ENCODE results near the gene XIRP1. TPM values are rescaled to one million over a fixed set of nuclear protein-coding genes. Genes with fewer than 3 reads are reported as not detected.

XIRP1 gene
- total and polyA plus RNA-seq, 5 experiments from 2014 or later = not detected

DNA sequence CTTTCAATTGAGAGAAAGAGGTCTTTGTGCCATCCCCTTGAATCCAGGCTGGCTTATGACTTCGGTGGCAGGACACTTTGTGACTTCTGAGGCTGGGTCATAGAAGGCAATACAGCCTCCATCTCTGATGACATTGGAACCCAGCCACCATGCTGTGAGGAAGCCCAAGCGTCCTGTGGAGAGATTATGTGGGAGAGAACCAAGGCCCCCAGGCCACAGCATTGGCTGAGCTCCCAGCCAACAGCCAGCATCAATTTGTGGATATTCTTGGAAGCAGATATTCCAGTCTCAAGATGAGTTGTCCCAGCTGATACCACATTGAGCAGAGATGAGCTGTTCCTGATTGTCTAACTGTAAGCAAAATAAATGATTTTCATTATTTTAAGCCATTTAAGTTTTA lies 12.7 kb upstream of the XIRP1 start:
- peaks cover 0 to 2% (median 0%) of the 10 kb centered on the region in 9 donors for H3K9me3 Mint-ChIP-seq
- peaks cover 0 to 18% (median 9%) of the 10 kb centered on the region in 4 donors for H3K4me1 Mint-ChIP-seq
- POLR2A ChIA-PET = no interaction called here
- ATAC-seq (no peak), DNase-seq (no peak)
- H3K27ac Mint-ChIP-seq = no peak overlapping the region
- H3K4me3 Mint-ChIP-seq = no peak overlapping the region
- peaks cover 0 to 18% (median 5%) of the 10 kb centered on the region in 5 donors for H3K27me3 Mint-ChIP-seq
- H3K36me3 Mint-ChIP-seq = peaks cover 0 to 6% (median 0%) of the 10 kb centered on the region in 3 donors

DNA sequence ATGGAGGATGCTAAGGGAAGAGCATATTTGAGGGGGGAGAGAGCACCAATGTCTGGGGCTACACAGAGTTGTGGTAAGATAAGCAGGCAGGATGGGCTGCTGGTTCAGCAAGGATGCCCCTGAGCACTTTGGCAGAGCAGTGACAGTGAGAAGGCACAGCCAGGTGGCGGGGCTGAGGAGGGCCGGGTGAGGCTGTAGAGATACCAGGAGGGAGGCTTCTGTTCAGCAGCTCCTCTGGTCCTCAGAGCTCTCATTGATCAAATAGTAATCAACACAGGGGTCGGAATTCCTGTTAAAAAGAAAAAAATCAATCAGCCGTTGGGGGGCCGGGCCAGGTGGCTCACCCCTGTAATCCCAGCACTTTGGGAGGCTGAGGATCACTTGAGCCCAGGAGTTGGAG lies 11.5 kb upstream of the XIRP1 start:
- DNase-seq (no peak), ATAC-seq (no peak)
- peaks cover 0 to 9% (median 7%) of the 10 kb centered on the region in 4 donors for H3K4me1 Mint-ChIP-seq
- H3K36me3 Mint-ChIP-seq = peaks cover 0 to 6% (median 0%) of the 10 kb centered on the region in 3 donors
- peaks cover 0 to 20% (median 5%) of the 10 kb centered on the region in 5 donors for H3K27me3 Mint-ChIP-seq
- POLR2A ChIA-PET = no interaction called here
- H3K27ac Mint-ChIP-seq = no peak overlapping the region
- no peak overlapping the region for H3K4me3 Mint-ChIP-seq
- H3K9me3 Mint-ChIP-seq = peaks cover 0 to 2% (median 0%) of the 10 kb centered on the region in 9 donors

DNA sequence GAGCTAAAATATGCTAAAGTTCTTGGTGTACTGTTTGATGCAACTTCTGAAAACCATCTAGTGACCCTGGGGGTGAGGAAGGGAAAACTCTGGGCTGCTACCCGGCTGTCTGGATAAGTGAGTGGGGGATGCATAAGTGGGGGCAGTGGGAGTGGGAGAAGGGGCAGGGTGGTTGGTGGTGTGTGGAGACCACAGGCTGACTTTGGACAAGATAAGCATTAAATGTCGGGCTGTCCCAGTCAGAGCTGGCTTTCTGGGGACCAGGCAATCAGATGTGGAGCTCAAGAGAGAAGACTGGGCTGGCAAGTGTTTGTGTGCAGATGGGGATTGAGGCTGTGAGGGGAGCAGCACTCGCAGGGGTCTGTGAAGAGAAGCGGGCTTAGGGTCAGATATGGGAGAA lies 11.0 kb upstream of the XIRP1 start:
- Mint-ChIP-seq H3K4me1 (peaks cover 0 to 6% (median 4%) of the 10 kb centered on the region in 4 donors), H3K27me3 (peaks cover 0 to 22% (median 5%) of the 10 kb centered on the region in 5 donors), H3K27ac (no peak overlapping the region), H3K9me3 (peaks cover 0 to 2% (median 0%) of the 10 kb centered on the region in 9 donors), H3K4me3 (no peak overlapping the region), H3K36me3 (peaks cover 0 to 6% (median 0%) of the 10 kb centered on the region in 3 donors)
- POLR2A ChIA-PET = no interaction called here
- DNase-seq = no peak
- no peak for ATAC-seq

DNA sequence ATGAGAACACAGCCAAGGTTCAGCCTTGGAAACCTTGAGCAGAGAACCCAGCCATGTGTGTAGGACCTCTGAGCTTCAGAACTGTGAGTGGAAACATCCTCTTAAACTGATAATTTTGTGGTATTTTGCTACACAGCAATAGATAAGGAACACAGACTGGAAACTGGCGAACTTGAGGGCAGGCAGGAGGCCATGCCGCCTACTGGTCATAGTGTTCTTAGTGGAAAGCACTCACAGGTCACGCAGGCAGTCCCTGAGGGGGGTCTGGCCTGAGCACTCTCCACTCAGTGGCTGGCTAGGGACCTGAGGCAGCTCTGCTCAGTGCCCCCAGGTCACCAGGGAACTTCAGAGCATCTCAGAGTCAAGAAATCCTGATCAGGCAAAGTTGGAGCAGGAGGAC lies 9.7 kb upstream of the XIRP1 start:
- H3K4me1 Mint-ChIP-seq = peaks cover 0 to 2% (median 0%) of the 10 kb centered on the region in 4 donors
- ATAC-seq = no peak
- no peak for DNase-seq
- H3K4me3 Mint-ChIP-seq = no peak overlapping the region
- peaks cover 0 to 2% (median 0%) of the 10 kb centered on the region in 9 donors for H3K9me3 Mint-ChIP-seq
- POLR2A ChIA-PET = no interaction called here
- peaks cover 0 to 6% (median 0%) of the 10 kb centered on the region in 3 donors for H3K36me3 Mint-ChIP-seq
- peaks cover 0 to 22% (median 5%) of the 10 kb centered on the region in 5 donors for H3K27me3 Mint-ChIP-seq
- H3K27ac Mint-ChIP-seq = no peak overlapping the region

DNA sequence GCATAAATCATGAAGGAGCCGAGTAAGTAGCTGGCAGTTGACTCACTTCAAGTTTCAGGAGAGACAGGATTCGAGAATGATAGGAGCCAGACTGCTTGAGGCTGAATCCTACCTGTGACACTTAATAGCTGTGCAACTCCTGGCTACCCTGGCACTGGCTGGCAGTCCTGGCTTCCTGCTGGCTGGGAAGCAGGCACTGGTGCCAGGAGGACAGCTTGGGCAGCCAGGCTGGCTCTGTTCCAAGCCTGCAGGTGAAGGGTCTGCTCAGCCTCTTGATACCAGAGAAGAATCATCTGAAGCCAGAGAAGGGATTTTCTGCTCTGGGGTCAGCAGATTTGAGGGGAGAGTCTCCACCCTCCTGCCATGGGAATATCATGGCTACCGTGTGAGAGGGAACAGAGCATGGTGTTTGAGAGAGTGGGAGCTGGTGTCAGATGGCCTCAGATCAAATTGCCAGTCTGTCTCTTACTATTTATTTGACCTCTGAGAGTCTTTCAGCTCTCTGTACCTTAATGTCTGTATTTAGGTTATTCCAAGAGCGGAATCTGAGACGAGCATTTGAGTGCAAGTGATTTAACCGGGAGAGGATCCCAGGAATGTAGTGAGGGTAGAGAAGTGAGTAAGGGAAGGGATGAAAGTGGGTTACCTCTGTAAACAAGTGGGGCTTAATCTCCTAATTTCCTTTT lies 4.4 kb upstream of the XIRP1 start:
- peaks cover 0 to 3% (median 0%) of the 10 kb centered on the region in 4 donors for H3K4me1 Mint-ChIP-seq
- no peak overlapping the region for H3K4me3 Mint-ChIP-seq
- POLR2A ChIA-PET = no interaction called here
- no peak overlapping the region for H3K27ac Mint-ChIP-seq
- peaks cover 0 to 13% (median 3%) of the 10 kb centered on the region in 5 donors for H3K27me3 Mint-ChIP-seq
- H3K36me3 Mint-ChIP-seq = peaks cover 0 to 6% (median 0%) of the 10 kb centered on the region in 3 donors
- H3K9me3 Mint-ChIP-seq = no peaks in the 10 kb centered on the region
- DNase-seq = no peak
- ATAC-seq = no peak

DNA sequence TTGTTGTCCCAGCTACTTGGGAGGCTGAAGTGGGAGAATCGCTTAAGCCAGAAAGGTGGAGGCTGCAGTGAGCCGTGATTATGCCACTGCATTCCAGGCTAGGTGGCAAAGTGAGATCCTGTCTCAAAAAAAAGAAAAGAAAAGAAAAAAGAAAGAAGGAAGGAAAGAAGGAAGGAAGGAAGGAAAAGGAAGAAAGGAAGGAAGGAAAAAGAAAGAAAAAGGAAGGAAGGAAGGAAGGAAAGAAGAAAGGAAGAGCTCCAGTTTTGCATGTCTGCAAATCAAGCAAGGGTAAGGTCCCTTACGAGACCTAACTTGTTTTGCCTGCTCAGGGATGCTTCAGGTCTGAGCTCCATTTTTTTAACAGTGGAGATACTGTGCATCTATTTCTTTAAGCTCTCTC lies 3.6 kb upstream of the XIRP1 start:
- H3K4me1 Mint-ChIP-seq = peaks cover 0 to 3% (median 0%) of the 10 kb centered on the region in 4 donors
- no peak overlapping the region for H3K4me3 Mint-ChIP-seq
- POLR2A ChIA-PET = no interaction called here
- peaks cover 0 to 7% (median 0%) of the 10 kb centered on the region in 5 donors for H3K27me3 Mint-ChIP-seq
- peaks cover 0 to 2% (median 0%) of the 10 kb centered on the region in 3 donors for H3K36me3 Mint-ChIP-seq
- ATAC-seq = no peak
- H3K9me3 Mint-ChIP-seq = no peaks in the 10 kb centered on the region
- DNase-seq = no peak
- H3K27ac Mint-ChIP-seq = no peak overlapping the region

DNA sequence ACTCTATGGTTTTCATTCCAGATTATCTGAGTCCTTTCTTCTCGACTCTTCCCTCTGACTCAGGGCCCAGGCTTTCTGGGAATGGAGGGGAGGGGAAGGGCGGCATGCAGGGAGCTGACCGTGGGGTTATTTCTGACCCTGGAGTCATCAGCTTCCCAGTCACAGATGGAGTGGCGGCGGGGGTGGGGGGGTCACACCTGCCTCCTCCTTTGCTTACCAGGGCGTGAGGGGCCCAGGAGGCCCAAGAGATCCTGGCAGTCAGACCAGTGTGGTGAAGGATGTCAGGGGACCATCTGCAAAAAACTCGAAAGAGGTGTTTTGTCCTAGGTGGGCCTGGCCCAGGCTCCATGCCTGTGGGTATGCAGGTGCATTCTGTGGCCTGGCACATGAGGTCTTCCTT lies 996 bp upstream of the XIRP1 start:
- Mint-ChIP-seq H3K9me3 (no peaks in the 10 kb centered on the region), H3K36me3 (no peaks in the 10 kb centered on the region), H3K27ac (no peak overlapping the region), H3K27me3 (peaks cover 0 to 3% (median 0%) of the 10 kb centered on the region in 5 donors), H3K4me1 (peaks cover 3 to 10% (median 6%) of the 10 kb centered on the region in 4 donors), H3K4me3 (no peak overlapping the region)
- DNase-seq (no peak), ATAC-seq (no peak)
- POLR2A ChIA-PET = no interaction called here

DNA sequence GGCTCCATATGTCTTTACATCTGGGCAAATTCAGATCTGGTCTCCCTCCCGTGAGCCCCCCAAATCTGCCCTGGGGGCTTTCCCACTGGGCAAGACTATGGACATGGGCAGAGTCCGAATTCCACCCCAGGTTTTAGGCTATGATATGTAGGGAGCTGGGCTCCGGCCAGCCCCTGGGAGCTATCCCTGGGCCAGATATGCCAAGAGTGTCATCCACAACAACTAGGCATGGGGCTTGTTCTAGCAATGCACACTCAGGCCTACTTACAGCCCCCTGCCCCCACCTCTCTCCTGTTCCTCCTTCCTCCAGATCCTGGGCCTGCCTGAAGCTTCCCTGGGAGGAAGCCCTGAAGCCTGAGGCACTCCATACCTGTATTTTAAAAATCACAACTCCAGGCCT lies 622 bp downstream of the XIRP1 start:
- Mint-ChIP-seq H3K36me3 (no peaks in the 10 kb centered on the region), H3K4me1 (peaks cover 3 to 10% (median 6%) of the 10 kb centered on the region in 4 donors), H3K4me3 (no peak overlapping the region), H3K9me3 (no peaks in the 10 kb centered on the region), H3K27ac (peak overlapping the region in 1 of 10 donors; percentile 70), H3K27me3 (peaks cover 0 to 3% (median 0%) of the 10 kb centered on the region in 5 donors)
- no peak for ATAC-seq
- DNase-seq = no peak
- POLR2A ChIA-PET = no interaction called here

DNA sequence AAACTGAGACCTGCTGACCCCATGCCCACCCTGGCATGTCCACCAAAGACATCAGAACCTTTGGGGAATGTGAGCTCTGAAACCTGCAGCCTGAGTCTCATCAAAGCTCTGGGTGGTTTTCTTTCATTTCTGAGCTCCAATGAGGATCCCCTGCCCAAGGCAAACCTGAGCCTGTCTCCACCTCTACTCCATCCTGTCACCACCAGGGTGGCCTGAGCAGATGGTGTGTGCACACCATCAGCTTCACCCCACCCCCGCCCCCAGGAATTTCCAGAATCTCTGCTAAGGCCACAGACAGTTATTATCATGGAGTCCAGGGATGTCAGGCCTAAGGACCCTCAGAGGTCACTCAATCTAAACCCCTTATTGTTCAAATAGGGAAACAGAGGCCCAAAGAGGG lies 1.3 kb downstream of the XIRP1 start:
- no peak overlapping the region for H3K27ac Mint-ChIP-seq
- ATAC-seq = no peak
- POLR2A ChIA-PET = interaction anchor here (0.9 to 1.2 kb wide), 2 partner anchors 13 to 63 kb away, joined by 3 read pairs; no protein-coding TSS in a partner anchor

DNA sequence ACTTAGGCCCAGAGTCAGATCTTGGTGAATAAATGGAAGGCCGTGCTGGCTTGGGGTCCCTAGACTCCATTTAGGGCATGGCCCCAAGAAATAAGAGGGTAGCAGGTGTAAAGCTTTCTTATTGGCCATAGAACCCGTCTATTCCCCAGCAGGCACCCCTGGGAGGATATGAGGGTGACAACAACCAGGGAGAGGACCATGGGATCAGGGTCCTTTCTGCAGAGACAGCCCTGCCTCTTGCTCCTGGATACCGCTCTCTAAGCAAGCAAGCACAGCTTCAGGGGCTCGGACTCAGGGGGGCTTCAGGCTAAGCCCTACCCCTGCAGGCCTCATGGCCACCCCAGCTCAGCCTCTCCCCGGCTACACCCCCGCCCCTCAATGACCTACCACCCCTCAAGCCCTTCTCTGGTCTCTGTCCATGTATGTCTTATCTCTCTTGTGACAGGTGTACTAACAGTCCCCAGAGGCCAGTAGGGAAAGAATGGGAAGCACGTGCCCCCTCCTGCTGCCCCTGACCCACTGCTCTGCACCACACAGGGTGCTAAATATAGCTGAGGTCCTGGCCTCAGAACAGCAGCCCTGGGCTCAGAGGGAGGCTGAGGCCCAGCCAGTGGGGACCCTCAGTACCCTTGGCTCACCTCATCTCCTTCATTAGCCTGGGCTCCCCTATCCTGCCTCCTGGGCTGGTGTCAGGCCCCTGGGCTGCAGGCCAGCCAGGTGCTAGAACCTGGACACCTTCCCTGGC lies 1.9 kb downstream of the XIRP1 start:
- H3K27ac Mint-ChIP-seq = peak overlapping the region in 3 of 10 donors; percentile 27 to 65 (median 58)
- H3K9me3 Mint-ChIP-seq = no peaks in the 10 kb centered on the region
- H3K27me3 Mint-ChIP-seq = peaks cover 0 to 1% (median 0%) of the 10 kb centered on the region in 5 donors
- DNase-seq (no peak), ATAC-seq (no peak)
- H3K4me3 Mint-ChIP-seq = no peak overlapping the region
- POLR2A ChIA-PET = interaction anchor here (0.5 to 1.2 kb wide), 4 partner anchors 12 to 101 kb away, joined by 3 to 4 read pairs (median 3); no protein-coding TSS in a partner anchor
- H3K36me3 Mint-ChIP-seq = no peaks in the 10 kb centered on the region
- H3K4me1 Mint-ChIP-seq = peaks cover 3 to 10% (median 6%) of the 10 kb centered on the region in 4 donors

More for the DNA sequence above, 1.3 kb downstream of the XIRP1 start:
- no peak for DNase-seq
- Mint-ChIP-seq H3K9me3 (no peaks in the 10 kb centered on the region), H3K4me3 (no peak overlapping the region), H3K27me3 (peaks cover 0 to 3% (median 0%) of the 10 kb centered on the region in 5 donors), H3K36me3 (no peaks in the 10 kb centered on the region), H3K4me1 (peaks cover 3 to 10% (median 6%) of the 10 kb centered on the region in 4 donors)

DNA sequence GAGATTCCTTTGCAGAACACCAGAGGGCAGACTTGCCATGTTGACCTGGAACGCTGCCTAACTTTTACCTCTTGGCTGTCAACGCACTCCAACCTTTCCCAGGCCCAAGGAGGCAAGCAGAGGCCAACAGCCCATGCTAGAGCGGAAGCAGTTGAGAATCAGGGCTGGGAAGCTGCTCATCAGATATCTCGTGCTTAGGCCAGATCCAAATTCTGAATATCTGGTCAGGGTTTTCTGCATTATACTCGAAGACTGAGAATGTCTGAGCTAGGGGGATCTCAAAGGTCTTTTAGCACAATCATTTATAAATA lies 2.5 kb downstream of the XIRP1 start:
- Mint-ChIP-seq H3K4me3 (no peak overlapping the region), H3K36me3 (no peaks in the 10 kb centered on the region), H3K27me3 (no peaks in the 10 kb centered on the region), H3K9me3 (no peaks in the 10 kb centered on the region), H3K27ac (peak overlapping the region in 6 of 10 donors; percentile 24 to 85 (median 58)), H3K4me1 (peaks cover 3 to 10% (median 6%) of the 10 kb centered on the region in 4 donors)
- ATAC-seq = peak; percentile 60 to 82
- peak in 9 of 10 donors; percentile 19 to 72 (median 47) for DNase-seq
- POLR2A ChIA-PET = interaction anchor here (0.5 to 1.1 kb wide), 2 partner anchors 26 to 102 kb away, joined by 3 to 4 read pairs; no protein-coding TSS in a partner anchor

DNA sequence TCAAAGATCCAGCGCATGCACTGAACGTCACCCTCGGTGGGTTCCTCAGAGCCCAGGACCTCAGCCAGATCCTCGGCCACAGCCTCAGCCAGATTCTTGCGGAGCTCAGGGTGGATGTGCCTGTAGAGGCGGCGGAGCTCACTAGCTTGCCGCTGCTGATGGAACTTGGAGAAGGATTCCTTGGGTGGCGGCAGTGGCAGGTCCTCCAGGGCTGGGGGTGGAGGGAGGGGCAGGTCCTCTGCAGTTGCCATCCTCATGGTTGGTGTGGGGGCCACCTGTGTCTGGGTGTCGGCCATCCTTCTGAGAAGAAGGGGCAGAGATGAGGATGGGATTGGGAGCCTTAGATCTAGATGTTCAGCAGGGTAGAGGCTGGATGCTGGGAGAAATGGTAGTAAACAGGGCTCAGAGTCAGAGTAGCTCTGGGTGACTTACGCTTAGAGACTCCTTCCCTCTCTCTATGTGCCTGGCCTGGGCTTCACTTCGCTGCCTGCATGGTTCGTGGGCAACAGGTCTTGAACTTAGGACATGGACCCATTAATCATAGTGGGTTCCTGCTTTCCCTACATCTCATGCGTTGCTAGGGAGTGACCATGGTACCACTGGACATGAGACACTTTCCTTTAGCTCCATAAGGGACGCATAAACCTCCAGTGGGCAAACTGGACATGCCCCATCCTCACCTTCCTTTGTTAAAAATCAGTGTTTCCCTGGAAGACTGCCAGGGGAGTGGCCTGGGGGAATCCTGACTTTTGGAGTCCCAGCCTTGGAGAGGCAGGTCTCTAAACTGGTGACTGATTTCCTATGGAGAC lies 3.0 kb downstream of the XIRP1 start:
- ATAC-seq (no peak), DNase-seq (no peak)
- Mint-ChIP-seq H3K27ac (peak overlapping the region in 6 of 10 donors; percentile 24 to 85 (median 58)), H3K4me1 (peaks cover 3 to 10% (median 6%) of the 10 kb centered on the region in 4 donors), H3K4me3 (no peak overlapping the region), H3K36me3 (no peaks in the 10 kb centered on the region), H3K27me3 (no peaks in the 10 kb centered on the region), H3K9me3 (no peaks in the 10 kb centered on the region)
- POLR2A ChIA-PET = interaction anchor here (1.1 kb wide), 1 partner anchor 102 kb away, joined by 3 read pairs; no protein-coding TSS in a partner anchor
